IPS-NIHi7 (cell line): ENCODE measurements around the gene CHAC1.
A peak's percentile ranks its signal among the peaks of the same experiment; 100 is the strongest.

ENCODE experiments used
- DNase-seq: peaks from one replicate; pipeline ENCODE4 v3.0.0; 2012; ENCODE audit warnings: mixed read lengths; ENCODE audit errors: extremely low spot score

The CHAC1 gene, protein sequence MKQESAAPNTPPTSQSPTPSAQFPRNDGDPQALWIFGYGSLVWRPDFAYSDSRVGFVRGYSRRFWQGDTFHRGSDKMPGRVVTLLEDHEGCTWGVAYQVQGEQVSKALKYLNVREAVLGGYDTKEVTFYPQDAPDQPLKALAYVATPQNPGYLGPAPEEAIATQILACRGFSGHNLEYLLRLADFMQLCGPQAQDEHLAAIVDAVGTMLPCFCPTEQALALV

DNA sequence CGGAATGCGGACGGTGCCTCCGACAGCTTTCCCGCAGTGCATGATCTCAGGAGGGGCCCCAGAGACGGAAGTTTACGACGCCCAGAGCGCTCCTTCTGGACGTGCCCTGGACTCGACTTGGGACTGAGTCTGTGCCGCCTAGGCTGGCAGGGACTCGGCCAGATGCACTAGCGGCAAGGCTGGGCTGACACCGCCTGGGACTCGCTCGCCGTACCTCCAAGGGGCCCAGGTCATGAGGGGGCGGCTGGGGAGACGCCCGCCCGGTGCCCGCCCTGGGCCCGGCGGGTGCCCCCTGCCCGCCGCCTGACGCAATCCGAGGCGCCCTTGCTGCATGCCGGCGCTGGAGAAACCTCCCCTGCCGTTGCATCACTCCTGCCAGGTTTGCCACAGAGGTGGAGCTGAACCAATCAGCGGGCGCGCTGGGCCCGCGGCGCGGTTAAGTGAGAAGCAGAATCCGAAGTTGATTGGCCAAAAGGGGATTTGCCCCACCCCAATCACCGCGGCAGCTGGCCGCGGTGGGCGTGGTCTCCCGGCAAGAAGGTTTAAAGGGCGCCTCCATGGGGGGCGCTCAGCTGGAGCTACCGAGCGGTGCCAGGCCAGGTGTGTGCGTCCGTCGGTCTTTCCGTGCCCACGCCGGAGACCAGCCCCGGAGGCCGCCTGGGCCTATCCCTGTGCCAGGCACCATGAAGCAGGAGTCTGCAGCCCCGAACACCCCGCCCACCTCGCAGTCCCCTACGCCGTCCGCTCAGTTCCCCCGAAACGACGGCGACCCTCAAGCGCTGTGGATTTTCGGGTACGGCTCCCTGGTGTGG, at the start of gene CHAC1:
CHAC1 (plus strand) TSS at position 571 of the 812 bp plus-strand sequence; CDS start at position 684, 113 bp downstream.
- peak; percentile 100 for DNase-seq

DNA sequence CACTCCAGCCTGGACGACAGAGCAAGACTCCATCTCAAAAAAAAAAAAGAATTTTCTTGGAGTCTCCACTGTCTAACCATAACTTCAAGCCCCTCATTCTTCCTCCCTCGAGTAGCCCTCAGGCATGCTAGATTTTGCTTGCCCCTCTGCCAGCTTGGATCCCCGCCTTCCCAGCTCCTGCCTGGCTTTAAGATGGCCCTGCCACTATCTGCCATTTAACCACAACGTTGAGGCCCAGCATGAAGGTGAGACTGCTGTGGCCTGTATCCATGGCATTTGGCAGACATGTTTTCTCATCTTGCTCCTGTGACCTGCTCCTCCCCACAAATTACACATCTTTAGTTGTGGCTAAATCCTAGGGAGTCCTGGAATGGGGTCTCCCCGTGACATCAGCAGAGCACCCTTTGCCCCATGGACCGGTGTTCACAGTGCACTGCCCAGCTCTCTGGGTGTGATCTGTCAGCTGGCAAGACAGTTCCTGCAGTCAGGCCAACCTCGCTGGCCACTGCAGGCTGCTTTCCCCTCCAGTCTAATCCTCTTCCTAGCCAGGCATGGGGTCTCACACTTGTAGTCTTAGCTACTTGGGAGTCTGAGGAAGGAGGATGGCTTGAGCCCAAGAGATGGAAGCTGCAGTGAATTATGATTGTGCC, 48.6 kb upstream of the CHAC1 start:
- no peak for DNase-seq

DNA sequence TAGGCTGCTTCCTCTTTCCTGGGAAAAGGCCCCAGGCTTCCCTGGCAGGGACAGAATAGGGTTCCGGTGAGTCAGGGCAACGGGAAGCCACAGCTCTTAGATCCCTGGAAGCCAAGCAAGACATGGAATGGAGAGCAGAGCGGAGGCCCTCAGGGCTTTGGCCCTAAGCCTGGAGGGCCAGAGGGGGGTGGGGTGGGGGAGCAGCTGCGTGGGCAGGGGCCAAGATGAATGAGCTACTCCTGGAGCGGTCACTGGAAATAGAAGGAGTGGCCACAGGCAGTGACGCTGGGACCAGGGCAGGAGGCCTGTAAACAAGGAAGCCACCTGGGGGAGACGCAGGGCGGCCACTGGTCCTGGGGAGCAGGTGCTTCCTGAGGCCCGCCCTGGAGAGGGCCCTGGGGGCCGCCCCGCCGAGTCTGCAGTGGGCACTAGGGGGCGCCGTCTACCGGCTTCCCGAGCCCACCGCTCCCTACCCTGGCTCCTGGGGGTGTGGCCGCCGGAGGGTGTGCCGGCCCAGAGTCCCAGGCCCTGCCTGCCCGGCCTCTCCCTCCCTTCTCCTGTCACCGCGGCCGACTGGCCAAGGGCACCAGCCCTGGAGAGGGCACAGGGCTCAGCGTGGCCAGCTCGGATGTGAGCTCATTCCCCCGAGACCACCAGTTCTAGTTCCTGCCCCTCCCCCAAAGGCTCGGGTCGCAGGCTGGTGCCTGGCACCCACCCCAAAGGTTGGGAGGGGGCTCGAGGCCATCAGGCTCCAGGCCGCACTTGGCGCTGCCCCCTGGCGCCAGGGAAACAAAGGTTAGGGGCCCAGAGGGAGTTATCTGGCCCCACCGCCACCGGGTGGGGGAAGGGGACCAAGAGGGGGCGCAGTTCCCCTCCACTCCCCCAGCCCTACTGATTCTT, 46.9 kb upstream of the CHAC1 start:
- peak; percentile 90 for DNase-seq

DNA sequence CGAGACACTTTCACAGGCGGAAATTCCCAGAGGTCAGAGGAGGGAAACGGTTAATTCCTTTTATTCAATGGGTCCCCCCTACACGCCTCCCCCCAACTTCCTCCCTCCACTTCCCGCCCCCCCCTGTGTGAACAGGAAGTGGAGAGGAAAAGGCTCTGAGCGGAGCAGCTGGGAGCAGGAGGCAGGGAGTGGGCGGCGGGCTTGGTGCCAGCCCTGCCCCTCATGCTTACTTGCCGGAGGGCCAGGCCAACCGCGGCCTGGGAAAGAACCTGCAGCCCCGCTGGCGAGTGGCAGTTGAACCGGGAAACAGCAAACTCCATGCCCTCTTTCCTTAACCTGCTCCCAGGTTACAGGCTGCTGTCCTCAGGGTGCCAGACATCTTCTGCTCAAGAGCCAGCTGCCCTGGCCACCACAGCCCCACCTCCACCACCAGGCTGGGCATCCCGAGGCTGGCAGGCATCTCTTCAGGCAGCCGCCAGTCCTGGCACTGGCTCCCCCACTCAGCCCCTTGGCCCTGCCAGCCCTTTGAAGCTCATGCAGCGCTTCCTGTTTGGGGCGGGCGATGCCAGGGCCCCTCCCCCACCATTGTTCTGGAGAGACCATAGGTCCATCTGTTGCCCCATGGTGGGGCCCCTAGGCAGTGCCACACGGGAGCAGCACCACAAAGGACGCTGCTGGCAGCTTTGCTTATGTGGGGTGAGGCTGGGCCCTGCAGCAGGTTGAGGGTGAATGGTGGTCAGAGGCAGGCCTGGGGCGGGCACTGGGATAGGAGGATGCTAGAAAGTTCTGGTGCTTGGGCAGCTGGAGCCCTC, 46.1 kb upstream of the CHAC1 start:
- DNase-seq: no peak

DNA sequence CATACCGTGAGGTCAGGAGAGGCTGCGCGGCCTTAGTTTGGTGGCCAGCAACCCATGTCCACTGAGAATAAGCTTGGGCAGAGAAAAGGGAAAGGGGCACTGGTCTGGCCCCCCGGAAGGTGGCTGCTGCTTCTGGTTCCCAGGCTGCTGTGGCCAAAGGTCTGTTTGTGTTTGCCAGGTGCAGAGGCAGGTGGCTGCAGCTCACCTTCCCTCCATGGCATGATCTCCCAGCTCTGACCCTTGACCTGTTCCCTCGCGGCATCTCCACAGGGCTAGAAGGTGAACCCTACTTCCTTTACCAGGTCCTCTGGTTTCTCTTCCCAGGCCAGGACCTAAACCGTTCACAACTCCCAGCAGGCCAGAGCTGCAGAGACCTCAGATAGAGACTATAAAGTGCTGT, 45.2 kb upstream of the CHAC1 start:
- no peak for DNase-seq

DNA sequence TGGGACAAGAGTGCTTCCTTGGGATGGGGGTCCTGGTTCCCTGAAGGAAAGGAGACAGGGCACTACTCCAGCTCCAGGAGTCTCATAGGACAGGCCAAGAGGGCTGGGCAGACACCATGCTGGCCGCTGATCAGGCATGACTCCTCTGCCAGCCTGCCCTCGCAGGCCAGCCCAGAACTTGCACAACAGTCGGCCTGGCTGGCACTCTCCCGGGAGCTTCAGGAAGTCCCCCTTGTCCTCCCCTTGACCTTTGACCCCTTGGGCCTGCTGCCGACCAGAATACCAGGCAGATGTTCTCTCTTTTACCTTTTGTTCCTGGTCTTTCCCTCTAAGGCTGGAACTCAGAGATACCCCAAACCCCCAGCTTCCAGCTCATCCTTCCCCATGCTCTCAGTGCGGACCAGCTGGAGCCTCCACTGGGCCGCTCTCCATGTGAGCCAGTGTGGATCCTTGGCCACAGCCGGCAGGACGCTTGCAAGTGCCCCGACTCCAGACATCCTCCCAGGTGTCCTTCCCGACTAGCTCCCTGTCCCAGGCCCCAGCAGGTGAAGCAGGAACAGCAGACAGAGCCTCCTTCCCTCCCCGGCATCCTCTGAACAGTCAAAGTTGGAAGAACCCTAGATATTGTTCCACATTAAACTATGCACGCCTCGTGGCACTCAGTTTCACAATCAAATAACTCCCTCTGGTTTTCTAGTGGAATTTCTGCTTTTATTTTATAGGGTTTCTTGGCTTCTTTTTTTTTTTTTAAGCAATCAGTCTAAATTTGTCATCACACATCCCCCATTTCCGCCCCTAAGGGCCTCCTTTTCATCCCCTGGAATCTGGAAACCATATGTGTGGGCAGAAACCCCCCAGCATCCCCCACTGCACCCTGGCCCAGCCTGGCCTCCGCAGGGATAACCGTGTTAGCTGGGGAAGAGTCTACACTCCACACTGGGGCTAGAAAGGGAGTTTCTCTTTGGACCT, 43.3 kb upstream of the CHAC1 start:
- DNase-seq: no peak

DNA sequence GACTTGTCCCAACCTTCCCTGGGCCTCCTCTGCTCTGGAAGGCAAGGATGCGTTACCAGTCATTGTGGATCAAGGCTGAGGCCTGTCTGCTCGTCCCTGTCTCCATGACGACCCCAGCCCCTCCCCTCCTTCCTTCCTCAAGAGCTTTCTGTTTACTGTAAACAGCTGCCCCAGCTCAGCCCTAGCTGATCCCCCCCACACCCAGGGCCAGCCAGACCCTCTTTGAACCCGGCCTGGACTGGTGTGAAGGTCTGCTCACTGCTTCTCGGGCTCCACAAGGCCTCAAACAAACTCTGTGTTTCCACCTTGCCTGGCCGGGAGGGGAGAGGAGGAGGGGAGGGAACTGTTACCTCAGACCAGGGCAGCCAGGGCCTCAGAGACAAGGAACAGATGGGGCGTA, 42.1 kb upstream of the CHAC1 start:
- peak; percentile 71 for DNase-seq

DNA sequence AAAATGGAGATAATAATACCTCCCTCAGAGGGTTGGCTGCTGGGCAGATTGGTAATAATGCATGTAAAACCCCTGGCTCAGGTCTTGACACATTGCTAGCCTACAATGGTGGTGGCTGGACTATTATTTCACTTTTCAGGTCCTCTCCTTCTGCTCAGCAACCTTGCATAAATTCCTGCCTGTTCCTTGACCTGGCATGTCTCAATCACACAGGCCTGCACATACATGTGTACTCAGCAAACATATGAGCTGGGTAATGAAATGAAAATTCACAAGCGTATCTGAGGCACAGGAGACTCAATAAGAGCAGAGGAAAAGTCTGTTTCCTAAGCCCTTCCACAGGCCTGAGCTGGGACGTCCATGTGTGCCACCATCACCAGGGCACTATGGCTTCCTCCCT, 41.6 kb upstream of the CHAC1 start:
- no peak for DNase-seq

DNA sequence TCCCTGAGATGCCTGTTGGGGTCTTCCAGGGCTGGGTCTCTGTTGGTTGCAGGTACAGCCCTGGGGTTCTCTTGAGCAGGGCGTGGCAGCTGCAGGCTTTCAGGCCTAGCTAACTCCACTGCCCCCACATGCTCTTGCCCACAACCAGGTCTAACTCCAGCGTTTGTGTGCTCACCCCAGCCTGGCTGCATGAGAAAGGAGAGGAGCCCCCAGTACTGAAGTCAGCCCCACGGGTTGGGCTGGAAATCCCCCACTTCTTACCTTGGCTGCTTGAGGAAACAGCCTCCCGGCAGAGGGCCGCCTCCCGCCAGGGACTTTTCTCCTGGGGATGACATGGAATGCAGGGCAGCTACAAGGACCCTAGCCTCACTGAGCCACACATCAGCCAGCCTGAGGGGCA, 40.8 kb upstream of the CHAC1 start:
- DNase-seq: no peak

DNA sequence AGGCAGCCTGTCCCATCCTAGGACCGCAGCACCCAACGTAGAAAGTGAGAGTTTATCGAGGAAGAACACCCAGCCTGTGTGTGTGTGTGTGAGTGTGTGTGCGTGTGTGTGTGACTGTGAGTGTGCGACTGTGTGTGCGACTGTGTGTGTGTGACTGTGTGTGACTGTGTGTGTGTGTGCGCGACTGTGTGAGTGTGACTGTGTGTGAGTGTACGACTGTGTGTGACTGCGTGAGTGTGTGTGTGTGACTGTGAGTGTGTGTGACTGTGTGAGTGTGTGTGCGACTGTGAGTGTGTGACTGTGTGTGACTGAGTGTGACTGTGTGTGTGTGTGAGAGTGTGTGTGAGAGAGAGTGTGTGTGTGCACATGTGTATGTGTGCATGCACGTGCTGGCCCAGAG, 39.3 kb upstream of the CHAC1 start:
- DNase-seq: no peak

DNA sequence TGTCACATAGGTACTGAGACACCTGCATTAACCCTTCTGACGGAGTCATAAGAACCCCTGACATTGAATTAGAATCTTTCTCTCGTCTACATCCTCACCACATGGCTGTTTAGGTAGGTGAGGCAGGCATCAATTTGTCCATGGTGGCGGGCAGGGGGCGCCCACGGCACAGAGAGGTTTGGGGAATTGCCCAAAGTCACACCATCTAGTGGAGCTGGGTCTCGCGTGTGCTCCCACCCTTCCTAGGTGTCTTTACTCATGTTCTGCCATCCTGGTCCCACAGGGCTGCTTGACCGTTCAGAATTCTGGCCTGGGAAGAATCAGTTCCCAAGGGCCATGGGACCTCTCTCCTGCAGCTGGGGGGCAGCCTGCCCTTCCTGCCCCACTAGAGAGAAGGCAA, 38.8 kb upstream of the CHAC1 start:
- DNase-seq: no peak

DNA sequence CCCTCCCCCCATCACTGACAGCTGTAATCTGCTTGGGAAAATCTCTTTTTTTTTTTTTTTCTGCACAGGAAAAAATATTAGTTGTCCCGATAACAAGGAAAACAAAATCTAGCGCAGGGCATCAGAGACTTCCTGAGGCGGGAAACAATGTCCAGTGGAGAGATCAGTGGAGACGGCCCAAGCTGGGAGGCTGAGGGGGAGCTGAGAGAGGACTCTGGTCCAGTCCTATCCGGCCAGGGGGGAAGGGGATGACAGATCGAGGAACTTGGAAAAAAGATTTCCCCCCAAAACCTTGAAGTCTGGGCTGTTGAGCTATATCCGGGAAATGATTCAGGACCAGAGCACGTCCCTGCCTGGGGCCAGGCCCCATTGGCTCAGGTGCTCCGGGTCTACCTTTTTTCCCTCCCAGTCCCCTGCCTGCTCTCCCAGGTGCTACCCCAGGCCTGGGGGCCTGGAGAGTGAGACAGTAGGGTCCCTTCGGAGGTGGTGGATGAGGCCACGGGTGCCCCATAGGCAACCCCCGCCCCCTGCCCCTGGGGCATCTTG, 38.1 kb upstream of the CHAC1 start:
- DNase-seq: no peak

DNA sequence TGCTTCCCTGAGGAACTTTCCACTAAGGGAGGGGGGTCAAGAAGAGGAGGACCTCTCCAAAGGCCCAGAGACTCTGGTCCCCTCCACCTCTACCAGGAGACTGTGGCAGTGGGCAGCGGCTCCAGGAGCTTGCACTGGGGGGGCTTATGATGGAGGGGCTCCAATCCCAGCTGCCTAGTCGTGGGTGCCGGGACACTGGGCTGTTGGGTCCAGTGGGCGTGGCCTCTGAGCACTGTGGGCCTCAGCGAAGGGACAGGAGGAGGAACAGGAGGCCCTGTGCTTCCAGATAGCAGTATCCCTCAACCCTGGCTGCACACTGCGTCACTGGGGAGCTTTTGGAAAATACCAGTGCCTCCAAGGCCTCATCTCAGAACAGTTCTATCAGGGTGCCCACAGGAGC, 37.6 kb upstream of the CHAC1 start:
- no peak for DNase-seq

DNA sequence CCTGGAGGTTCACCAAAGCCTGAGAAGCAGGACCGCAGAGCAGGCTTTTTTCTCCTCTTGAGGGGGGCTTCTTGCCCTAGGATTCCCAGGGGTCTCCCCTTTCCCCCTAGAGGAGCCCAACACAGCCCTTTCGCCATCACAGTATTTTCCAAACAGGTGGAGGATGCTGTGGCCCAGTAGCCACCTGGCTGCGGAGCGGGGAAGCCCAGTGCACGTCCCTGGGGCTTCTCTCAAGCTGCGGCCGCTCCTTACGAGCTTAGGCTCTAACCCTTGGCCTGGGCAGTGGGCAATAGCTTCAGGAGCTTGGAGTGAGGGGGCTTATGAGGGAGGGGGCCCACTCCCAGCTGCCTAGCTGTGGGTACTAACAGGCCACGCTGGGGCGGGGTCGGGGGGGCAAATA, 35.7 kb upstream of the CHAC1 start:
- DNase-seq: no peak

DNA sequence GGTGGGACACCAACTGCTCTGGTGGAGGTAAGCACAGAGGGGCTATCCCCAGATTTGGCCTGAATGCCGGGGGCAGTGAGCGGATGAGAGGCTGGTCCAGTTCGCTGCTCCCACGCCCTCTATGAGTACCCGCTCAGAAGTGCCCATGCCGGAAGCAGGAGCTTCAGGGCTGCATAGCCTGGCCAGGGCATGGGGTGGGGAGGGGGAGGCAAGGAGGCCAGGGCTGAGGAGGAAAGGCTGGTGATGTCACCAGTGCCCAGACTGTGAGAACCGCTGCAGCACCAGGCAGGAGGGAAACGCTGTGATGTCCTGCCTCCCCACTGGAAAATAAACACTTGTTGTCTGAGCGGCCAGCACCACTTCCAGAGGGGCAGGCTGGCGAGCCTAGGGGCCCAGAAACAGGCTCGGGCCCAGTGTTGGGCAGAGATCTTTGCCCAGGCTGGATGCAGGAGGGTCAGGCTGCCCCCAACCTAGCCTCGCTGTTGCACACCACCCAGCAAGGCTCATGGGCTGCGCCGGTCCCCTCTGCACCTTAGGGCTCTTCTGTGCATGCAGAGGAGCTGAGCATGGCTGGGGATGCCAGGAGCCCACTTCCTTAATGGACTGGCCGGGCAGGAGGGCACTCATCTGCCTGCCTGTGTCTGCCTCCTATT, 35.0 kb upstream of the CHAC1 start:
- no peak for DNase-seq

DNA sequence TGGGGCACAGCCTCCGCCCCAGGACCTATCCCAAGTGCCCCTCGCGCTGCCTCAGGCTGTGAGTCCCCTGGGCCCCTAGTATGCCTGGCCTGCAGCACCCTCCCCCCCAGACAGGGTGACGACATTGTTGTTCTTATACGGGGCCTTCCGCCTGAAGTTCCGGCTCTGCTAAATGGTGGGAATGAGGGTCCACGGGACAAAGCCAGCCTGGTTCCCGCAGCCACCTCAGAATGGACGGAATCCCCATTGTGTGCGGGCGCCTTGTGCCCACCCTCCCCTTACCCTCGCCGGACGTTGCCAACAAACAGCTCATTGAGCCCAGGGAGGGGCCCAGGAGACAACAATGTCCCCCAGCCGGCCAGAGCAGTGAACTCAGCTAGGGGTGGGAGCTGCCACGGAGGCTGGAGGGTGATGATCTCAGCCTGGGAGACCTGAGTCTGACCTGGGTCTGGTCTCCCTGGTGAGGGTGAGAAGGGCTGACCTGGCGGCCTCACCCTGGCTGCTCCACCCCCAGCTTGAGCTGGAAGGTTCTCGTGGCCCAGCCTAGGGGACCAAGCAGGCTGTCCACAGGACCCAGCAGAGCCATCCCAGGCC, 34.4 kb upstream of the CHAC1 start:
- DNase-seq: no peak

DNA sequence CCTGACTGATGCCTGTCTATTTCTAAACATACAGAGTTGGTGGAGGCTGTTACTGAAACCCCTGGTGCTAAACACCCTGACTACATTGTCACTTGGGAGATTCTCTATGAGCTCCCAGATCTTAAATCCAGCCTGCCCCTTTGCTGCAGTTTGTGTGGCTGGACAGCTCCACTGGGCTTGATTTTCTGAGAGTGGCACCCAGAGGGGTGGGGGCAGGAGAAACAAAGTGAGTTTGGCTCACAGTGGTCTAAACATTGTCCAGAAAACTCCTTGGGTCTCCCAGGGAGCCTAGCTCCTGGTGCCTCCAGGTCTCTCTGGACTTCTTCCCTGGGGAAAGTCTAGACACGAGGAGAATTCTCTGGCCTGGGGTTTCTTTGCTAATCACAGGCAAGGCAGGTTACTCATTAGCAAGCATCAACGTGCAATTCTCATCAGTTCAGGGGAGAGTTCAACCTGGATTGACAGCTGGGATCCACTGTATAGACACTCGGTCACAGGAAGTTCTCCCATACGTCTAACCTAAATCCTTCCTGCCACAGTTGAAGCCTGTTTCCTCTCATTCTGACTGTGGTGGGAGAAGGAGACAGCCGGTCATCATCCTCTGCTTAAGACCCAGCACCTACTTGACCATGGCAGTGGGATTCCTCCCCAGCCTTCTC, 31.2 kb upstream of the CHAC1 start:
- no peak for DNase-seq

DNA sequence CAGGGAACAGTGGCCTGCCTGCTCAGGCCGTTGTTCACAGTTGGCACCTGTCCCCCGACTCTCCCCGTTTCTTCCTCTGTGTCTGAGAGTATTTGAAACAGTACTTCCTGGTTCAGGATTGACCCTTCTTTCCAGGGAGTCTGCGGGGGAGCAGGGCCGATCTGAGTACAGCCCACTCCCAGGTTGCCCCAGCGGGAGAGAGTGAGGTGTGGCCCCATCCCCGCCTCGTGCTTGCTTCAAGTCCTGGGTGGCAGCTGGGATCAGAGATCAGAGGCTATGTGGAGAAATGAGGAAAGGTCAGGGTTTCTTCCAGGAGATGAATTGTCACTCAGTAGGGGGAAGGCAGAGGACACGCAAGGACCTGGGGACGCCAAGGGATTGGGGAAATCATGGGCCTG, 30.7 kb upstream of the CHAC1 start:
- DNase-seq: no peak
